Keratinocyte (primary cell): ENCODE results near the gene SMIM23.

Source experiments
- EZH2 ChIP-seq: IDR thresholded peaks from one replicate; pipeline ENCODE4 v1.6.1; 2012; ENCODE audit warnings: inconsistent platforms, mild to moderate bottlenecking, low read length, moderate library complexity
- TF ChIP-seq, protein P1 (sequence below), 3 experiments: IDR thresholded peaks in 1 of 3; conservative IDR thresholded peaks in 1 of 3; optimal IDR thresholded peaks in 1 of 3; 2 replicates in 2 of 3; 3 replicates in 1 of 3; pipeline versions ENCODE3 to v1.5.1; 2011; ENCODE audit warnings: low read length in 3 of 3, mild to moderate bottlenecking in 3 of 3, moderate library complexity in 2 of 3, control low read depth in 1 of 3, inconsistent platforms in 1 of 3; ENCODE audit not compliant: insufficient read depth in 2 of 3; ENCODE audit errors: extremely low read depth in 1 of 3

DNA sequence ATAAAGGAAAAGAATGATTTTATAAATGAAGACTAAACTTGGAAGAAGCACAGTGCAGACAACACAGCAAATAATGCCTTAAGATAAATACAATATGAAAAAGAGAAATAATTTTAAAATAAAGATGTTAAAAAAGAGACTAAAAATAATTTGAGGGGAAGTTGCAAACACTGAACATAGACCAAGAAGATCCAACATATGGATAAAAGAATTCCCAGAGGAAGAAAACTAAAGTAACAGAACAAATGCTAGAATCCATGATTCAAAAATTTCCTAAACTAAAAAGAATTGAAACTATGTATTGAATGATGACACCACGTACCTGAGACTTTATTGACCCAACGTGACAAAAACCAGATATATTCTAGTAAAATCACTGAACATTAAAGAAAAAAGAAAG, 18.7 kb upstream of the SMIM23 start:
- TF ChIP-seq, protein P1, sequence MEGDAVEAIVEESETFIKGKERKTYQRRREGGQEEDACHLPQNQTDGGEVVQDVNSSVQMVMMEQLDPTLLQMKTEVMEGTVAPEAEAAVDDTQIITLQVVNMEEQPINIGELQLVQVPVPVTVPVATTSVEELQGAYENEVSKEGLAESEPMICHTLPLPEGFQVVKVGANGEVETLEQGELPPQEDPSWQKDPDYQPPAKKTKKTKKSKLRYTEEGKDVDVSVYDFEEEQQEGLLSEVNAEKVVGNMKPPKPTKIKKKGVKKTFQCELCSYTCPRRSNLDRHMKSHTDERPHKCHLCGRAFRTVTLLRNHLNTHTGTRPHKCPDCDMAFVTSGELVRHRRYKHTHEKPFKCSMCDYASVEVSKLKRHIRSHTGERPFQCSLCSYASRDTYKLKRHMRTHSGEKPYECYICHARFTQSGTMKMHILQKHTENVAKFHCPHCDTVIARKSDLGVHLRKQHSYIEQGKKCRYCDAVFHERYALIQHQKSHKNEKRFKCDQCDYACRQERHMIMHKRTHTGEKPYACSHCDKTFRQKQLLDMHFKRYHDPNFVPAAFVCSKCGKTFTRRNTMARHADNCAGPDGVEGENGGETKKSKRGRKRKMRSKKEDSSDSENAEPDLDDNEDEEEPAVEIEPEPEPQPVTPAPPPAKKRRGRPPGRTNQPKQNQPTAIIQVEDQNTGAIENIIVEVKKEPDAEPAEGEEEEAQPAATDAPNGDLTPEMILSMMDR (optimal IDR thresholded peaks at IDR 0.05 in 1 of 3, IDR thresholded peaks at IDR 0.05 in 1 of 3, conservative IDR thresholded peaks at IDR 0.05 in 1 of 3; ENCODE audit: extremely low read depth in 1 of 3, insufficient read depth in 2 of 3, low read length in 3 of 3), result no peak
- TF ChIP-seq EZH2, result no peak
